AML-193 (cell line): ENCODE results near the gene PGC.
A peak's percentile ranks its signal among the peaks of the same experiment; 100 is the strongest.
"Not testable (repeated sequence)": the region's sequence is repeated elsewhere in the genome, so short reads cannot be mapped to it uniquely, and the experiment has no call there.

ENCODE experiments used
- DNase-seq, 2 experiments: peaks; one replicate each; lab custom pipeline; 2025; lab: John Stamatoyannopoulos, UW

Gene PGC

GRCh38 chr6:41775293-41775882, 28.2 kb upstream of the PGC start:
- DNase-seq: no peak

- no peak for DNase-seq
Measured at GRCh38 chr6:41774841-41775240, 27.6 kb upstream of the PGC start.

DNA sequence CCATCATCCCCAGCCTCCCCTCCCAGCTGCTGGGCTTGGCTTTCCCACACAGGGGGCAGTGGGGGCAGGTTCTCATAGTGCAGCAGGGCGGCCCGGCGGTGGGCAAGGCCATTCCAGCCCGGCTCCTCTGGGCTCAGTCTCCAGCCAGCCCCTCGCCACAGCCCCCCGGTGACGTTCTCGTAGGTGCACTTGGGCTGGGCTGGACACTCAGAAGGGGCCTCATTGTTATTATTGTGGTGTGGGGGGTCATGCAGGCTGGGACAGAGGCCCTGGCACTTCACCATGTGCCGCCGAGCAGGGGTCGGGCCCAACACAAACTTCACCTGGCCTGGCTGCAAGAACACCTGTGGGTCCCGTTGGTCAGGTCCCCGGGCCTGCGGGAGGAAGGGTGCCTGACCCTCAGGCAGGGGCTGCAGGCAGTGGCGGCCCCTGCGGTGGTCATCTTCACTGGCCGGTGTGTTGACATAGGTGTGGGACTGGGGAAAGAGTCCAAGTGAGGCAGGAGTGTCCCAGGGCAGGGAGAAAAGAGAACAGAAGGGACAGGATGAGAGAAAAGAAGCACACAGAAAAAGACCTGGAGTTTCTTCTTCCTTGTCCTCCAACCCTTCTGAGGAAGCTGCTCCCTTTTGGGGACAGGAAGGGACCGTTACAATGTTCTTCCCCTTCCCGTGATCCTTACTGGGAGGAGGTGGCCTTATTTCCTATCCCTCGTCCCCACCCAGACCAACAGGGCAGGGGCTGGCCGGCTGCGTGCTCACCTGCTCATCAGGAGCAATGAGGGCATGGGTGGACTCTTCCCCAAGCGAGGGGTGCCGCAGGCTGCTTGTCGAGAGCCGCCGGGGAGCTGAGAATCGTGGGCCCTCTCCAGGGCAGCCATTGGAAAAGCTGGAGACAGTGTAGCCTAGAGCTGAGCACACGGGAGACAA, 24.1 kb upstream of the PGC start:
- no peak for DNase-seq

GRCh38 chr6:41770381-41771057, 23.3 kb upstream of the PGC start:
- DNase-seq: no peak

DNA sequence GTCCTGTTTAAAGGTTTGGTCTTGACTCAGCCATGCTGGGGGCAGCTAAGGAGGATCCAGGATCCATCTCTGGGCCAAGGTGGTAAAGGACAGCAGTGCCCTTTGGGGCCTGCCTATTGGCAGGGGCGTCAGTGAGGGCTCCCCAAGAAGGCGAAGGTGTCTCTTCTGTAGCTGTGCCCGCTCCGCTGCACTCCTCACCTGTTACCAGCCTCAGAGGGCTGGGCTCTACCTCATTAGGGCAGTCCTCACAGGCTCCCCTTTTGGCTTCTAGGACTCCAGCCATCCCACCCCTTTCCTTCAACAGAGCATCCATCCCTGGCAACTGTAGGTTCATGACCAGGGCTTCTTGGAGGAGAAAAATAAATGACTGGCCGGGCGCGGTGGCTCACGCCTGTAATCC, 22.2 kb upstream of the PGC start:
- DNase-seq: no peak

DNA sequence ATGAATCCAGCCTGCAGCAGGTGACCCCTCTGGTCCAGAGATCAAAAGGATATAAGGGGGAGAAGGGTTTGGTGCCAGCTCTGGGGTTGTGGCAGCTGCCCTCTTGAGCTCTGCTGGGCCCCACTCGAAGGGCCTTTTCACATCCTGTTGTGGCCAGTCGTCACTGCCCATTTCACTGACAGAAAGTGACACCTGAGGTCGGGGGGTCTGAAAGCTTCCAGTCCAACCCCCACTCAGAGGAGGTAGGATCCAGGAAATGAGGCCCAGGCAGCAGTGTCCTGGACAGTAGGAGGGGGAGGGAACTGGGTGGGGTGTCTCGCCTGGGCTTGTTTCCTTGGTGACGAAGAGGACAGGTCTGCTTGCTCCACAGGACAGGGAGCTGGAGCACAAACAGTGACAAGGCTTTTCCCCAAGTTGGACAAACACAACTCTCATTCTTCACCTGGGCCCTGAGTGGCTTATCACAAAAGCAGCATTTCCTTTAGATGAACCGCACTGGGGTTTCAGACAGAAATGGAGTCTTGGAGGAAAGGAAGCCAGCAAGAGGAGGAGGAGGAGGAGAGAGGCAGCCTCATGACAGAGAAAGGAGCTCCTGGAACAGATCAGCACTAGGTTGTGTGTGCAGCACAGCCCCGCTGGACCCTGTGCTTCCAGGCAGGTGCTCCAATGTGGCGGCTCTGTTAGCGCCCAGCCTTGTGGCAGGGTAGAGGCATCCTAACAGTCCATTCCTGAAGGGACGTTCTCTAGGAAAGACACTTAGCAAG, 21.5 kb upstream of the PGC start:
- no peak for DNase-seq

GRCh38 chr6:41767112-41767833, 20.1 kb upstream of the PGC start:
- peak; percentile 81 to 83 for DNase-seq

DNA sequence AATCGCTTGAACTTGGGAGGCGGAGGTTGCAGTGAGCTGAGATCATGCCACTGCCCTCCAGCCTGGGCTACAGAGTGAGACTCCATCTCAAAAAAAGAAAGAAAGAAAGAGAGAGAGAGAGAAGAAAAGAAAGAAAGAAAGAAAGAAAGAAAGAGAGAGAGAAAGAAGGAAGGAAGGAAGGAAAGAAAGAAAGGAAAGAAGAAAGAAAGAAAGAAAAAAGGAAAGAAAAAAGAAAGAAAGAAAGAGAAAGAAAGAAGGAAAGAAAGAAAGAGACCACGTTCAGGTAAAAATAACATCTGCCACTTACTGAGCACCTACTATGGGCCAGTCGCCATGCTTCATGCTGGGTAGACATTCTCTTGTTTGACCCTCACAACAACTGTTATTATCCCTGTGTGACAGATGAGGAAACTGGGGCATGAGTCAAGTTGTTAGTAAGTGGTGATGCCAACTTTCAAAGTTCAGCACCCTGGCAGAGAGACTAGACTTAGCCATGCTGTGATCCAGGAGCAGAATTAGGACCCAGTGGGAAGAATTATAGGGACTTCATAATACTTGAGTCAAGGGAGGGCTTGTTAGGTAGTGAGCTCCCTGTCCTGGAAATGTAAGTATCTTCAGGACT, 19.0 kb upstream of the PGC start:
- not testable (repeated sequence) for DNase-seq

GRCh38 chr6:41763470-41763869, 16.3 kb upstream of the PGC start:
- no peak for DNase-seq

- DNase-seq: no peak
Measured at GRCh38 chr6:41759905-41760579, 12.8 kb upstream of the PGC start.

DNA sequence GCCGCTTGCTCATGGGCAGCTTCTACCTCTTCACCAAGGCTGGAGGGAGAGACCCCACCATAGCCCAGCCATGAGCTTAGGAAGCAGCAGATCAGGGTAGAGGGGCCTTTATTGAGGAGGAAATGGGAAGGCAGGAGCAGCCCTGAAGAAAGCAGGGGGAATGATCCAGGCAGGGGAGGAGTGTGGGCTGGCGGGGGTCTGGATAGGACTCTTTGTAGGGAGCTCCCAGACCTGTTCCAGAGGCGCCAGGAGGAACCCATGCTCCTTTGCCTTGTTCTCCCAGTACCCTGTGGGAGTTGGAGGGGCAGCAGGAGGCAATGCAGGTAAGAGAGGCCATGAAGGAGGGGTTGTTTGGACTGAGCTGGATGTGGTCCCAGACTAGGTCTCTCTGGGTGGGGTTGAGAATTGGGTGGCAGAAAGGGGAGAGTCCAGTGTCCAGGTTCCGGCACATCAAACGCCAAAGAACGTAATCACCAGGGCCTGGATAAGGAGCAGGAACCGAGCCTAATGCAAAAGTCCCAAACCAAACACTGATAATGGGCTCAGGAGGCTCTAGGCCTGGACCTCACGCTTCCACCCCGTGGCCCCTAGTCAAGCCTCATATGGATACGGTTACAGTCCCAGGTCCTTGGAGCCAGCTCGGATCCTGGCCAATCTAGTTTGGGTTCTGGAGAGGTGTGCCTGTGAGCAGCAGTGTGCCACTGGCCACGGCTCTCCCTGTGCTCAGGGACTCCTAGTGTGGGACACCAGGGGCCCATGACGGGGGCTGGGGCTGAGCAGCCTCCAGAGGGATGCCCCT, 12.1 kb upstream of the PGC start:
- no peak for DNase-seq

DNA sequence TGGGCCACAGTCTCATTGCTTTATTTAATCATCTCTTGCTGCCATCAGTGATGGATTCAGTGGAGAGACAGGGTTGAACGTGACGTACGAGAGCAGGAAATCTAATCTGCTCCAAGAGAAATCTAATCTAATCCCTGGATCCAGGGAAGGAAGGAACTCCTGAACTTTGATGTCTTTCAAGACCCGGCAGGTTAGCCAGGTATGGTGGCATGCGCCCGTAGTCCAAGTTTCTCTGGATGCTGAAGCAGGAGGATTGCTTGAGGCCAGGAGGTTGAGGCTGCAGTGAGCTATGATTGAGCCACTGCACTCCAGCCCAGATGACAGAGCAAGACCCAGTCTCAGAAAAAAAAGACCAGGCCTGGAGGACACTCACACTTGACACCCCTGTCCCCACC, 11.4 kb upstream of the PGC start:
- DNase-seq: no peak

GRCh38 chr6:41757931-41758640, 10.9 kb upstream of the PGC start:
- DNase-seq: no peak

- no peak for DNase-seq
Measured at GRCh38 chr6:41757271-41757670, 10.1 kb upstream of the PGC start.

GRCh38 chr6:41756354-41756753, 9.2 kb upstream of the PGC start:
- no peak for DNase-seq

DNA sequence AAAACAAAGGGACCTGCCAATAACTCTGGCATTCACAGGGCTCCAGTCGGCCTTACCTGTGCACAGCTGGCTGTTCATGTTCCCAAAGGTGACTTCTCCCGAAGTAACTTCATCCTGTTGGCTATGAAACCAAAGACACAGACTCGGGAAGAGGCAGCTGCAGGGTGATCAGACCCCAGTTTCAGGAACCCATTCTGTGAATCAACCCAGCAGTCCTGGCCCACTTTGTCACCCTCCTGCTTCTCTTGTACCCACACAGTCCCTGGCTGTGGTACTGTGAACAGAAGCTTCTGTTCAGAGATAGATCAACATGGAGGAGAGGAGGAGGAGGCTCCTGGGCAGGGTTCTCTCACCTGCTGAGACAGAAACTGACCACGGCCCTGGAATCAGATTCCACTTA, 8.7 kb upstream of the PGC start:
- no peak for DNase-seq

DNA sequence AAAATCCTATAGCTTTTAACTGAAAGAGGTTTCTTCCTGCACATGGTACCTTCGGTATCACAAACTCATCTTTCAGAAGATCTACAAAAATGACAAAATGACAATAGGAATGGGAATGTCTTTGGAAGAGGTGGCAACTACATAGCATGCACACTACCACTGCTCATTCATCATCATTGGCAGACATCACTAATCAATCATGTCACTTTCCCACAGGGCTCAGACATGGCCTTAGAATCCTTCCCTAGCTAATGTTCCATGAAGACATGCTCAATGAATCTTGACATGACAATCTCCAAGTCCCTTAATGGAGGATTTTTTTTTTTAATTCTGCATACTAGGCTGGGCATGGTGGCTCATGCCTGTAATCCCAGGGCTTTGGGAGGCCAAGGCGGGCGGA, 3.2 kb upstream of the PGC start:
- no peak for DNase-seq

DNA sequence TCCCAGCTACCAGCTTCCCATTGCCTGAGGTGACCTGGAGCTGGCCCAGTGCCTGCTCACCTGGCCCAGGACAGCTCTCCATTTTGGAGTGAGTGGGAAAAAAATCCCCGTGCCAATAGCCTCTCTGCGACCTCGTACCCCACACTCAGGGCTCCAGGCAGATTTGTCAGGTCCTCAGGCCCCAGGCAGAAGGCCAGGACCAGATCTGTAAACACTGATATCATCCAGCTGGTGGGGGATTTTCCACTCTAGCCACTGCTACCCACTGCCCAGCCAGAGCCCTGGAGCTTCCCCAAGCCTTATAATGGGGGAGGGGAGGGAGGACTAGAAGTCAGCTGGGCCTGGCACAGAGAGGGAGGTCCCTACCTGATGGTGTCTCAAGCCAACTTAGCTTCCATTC, 1.3 kb upstream of the PGC start:
- DNase-seq: no peak

DNA sequence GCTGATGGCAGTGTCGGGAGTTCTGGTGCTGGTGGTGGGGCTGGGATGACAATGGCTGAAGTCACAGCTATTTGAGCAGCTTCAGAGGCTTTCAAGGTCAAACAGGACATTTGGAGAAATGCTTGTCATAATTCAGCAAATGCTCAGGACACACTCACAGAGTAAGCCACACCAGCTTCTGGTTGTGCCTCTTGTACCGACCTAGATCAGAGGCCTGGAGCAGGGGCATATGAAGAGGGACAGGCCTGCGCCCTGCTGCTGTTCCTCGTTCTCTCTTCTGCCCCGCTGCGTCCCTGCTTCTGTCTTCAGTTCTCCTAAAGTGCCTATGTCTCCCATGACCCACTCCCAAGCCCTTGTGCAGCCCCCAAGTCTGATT, 893 bp upstream of the PGC start:
- DNase-seq: no peak
